H7 (cell line): ENCODE measurements around the gene GTF3C2. TPM values are rescaled to one million over a fixed set of nuclear protein-coding genes. Genes with fewer than 3 reads are reported as not detected.

Source experiments
- DNase-seq: peaks from one replicate; pipeline ENCODE4 v3.0.0; 2012
- H3K27me3 ChIP-seq: 2 replicates; pipeline ENCODE4 v1.6.0; 2011; ENCODE audit warnings: mild to moderate bottlenecking, low read length; ENCODE audit not compliant: control insufficient read depth, insufficient read depth
- H3K36me3 ChIP-seq: replicated peaks from 2 replicates; pipeline ENCODE4 v1.5.1; 2011; ENCODE audit warnings: low read length; ENCODE audit not compliant: control insufficient read depth, insufficient read depth
- H3K4me3 ChIP-seq: 2 replicates; pipeline ENCODE4 v1.5.1; 2011; ENCODE audit warnings: low read depth, mild to moderate bottlenecking, control low read depth, low read length, moderate library complexity; ENCODE audit not compliant: insufficient read depth
- total RNA-seq: library from RNA; depleted of rRNA; stranded (reverse); fragments of >200 nt; shearing (Covaris generic); gene quantifications from 2 replicates; pipeline ENCODE4 v1.2.3, GENCODE V29; 2014; rRNA removed

GTF3C2 gene
- total RNA-seq, result 147 and 152 TPM in 2 replicates

GRCh38 chr2:27356382-27357181 is at the start of gene GTF3C2:
TSS of gene GTF3C2 (minus strand) at chr2:27356764. CDS start at chr2:27343554, 13,210 bp downstream.
- Histone ChIP-seq H3K27me3 (no peaks in the 10 kb centered on the region), H3K36me3 (no peaks in the 10 kb centered on the region; the same call in 1 of the 2 replicates), H3K4me3 (peak within 1 kb of the TSS; percentile 95)
- DNase-seq, result peak; percentile 95

- no peak for DNase-seq
- Histone ChIP-seq H3K27me3 (no peaks in the 10 kb centered on the region), H3K36me3 (no peaks in the 10 kb centered on the region), H3K4me3 (no peak overlapping the region)
Measured at GRCh38 chr2:27400348-27401135, 44.0 kb upstream of the GTF3C2 start.

- H3K27me3 ChIP-seq, result no peaks in the 10 kb centered on the region
- no peak for DNase-seq
- H3K36me3 ChIP-seq, result no peaks in the 10 kb centered on the region
- no peak overlapping the region for H3K4me3 ChIP-seq
Measured at GRCh38 chr2:27398962-27399361, 42.4 kb upstream of the GTF3C2 start.

- Histone ChIP-seq H3K27me3 (no peaks in the 10 kb centered on the region), H3K36me3 (no peaks in the 10 kb centered on the region; the same call in 1 of the 2 replicates), H3K4me3 (no peak overlapping the region)
- DNase-seq, result no peak
Measured at GRCh38 chr2:27393225-27393624, 36.7 kb upstream of the GTF3C2 start.

- H3K27me3 ChIP-seq, result no peaks in the 10 kb centered on the region
- no peak for DNase-seq
- H3K36me3 ChIP-seq, result peaks cover 4% of the 10 kb centered on the region
- no peak overlapping the region for H3K4me3 ChIP-seq
Measured at GRCh38 chr2:27390822-27391679, 34.5 kb upstream of the GTF3C2 start.

GRCh38 chr2:27381577-27382181 is 25.1 kb upstream of the GTF3C2 start:
- H3K36me3 ChIP-seq, result peaks cover 51% of the 10 kb centered on the region
- no peak for DNase-seq
- H3K27me3 ChIP-seq, result no peaks in the 10 kb centered on the region
- H3K4me3 ChIP-seq, result no peak overlapping the region

GRCh38 chr2:27380626-27381545 is 24.3 kb upstream of the GTF3C2 start, which contains the start of gene ZNF513:
TSS of gene ZNF513 (minus strand) at chr2:27380734. CDS start at chr2:27380526, 208 bp downstream.
- Histone ChIP-seq H3K4me3 (peak within 1 kb of the TSS; percentile 91), H3K36me3 (peaks cover 56% of the 10 kb centered on the region), H3K27me3 (no peaks in the 10 kb centered on the region)
- DNase-seq, result peak; percentile 98

- DNase-seq, result no peak
- Histone ChIP-seq H3K27me3 (no peaks in the 10 kb centered on the region), H3K36me3 (peaks cover 57% of the 10 kb centered on the region), H3K4me3 (peak overlapping the region; percentile 91)
Measured at GRCh38 chr2:27379836-27380625, 23.5 kb upstream of the GTF3C2 start.

GRCh38 chr2:27379383-27379835 is 22.8 kb upstream of the GTF3C2 start:
- Histone ChIP-seq H3K27me3 (no peaks in the 10 kb centered on the region), H3K36me3 (peaks cover 54% of the 10 kb centered on the region), H3K4me3 (peak overlapping the region; percentile 91)
- DNase-seq, result no peak

GRCh38 chr2:27378809-27379290 is 22.3 kb upstream of the GTF3C2 start:
- Histone ChIP-seq H3K36me3 (peaks cover 53% of the 10 kb centered on the region), H3K4me3 (no peak overlapping the region), H3K27me3 (no peaks in the 10 kb centered on the region)
- DNase-seq, result no peak

- peak; percentile 56 for DNase-seq
- Histone ChIP-seq H3K36me3 (peaks cover 51% of the 10 kb centered on the region), H3K4me3 (no peak overlapping the region), H3K27me3 (no peaks in the 10 kb centered on the region)
Measured at GRCh38 chr2:27378096-27378808, 21.7 kb upstream of the GTF3C2 start.

- no peaks in the 10 kb centered on the region for H3K27me3 ChIP-seq
- DNase-seq, result no peak
- peaks cover 48% of the 10 kb centered on the region for H3K36me3 ChIP-seq
- no peak overlapping the region for H3K4me3 ChIP-seq
Measured at GRCh38 chr2:27377618-27378095, 21.1 kb upstream of the GTF3C2 start.
